ENCODE measurements around the gene TFAP2A. TPM values are rescaled to one million over a fixed set of nuclear protein-coding genes. Genes with fewer than 3 reads are reported as not detected.

TFAP2A gene
- total RNA-seq, 1 experiment from 2014 or later = 87.4 TPM

GRCh38 chr6:10401004-10401536 lies 13.8 kb downstream of the TFAP2A start:
- Mint-ChIP-seq H3K36me3 (ENCODE audit: insufficient read depth, unreplicated experiment) (peaks cover 97% of the 10 kb centered on the region), H3K27me3 (ENCODE audit: insufficient read depth, unreplicated experiment) (no peaks in the 10 kb centered on the region), H3K9me3 (ENCODE audit: unreplicated experiment) (no peaks in the 10 kb centered on the region), H3K4me3 (ENCODE audit: unreplicated experiment) (peak overlapping the region; percentile 60), H3K4me1 (ENCODE audit: insufficient read depth, unreplicated experiment) (peaks cover 65% of the 10 kb centered on the region), H3K27ac (ENCODE audit: low read depth, unreplicated experiment) (peak overlapping the region; percentile 99)
- ChIA-PET POLR2A (interaction anchor here (0.6 to 4.8 kb wide), 21 partner anchors 9 to 1150 kb away, joined by 3 to 116 read pairs (median 4); partner anchors contain the start of gene TFAP2A), CTCF (interaction anchor here (0.6 to 1.7 kb wide), 6 partner anchors 12 to 860 kb away, joined by 3 to 6 read pairs (median 4); partner anchors contain the start of gene TFAP2A)
- no TSS peak for BruUV-seq (replicated peaks)
- intact Hi-C loops (cut with micrococcal nuclease) = loop anchor here (5.0 to 10.0 kb wide), 4 partner anchors 89 to 756 kb away; no protein-coding TSS in a partner anchor
- no peak for TF ChIP-seq CTCF (IDR thresholded peaks at IDR 0.05; ENCODE audit: unreplicated experiment)
- DNase-seq (ENCODE audit: unreplicated experiment) = no peak

- H3K9me3 Mint-ChIP-seq (ENCODE audit: unreplicated experiment) = no peaks in the 10 kb centered on the region
- peak overlapping the region; percentile 60 for H3K4me3 Mint-ChIP-seq (ENCODE audit: unreplicated experiment)
- intact Hi-C loops (cut with micrococcal nuclease) = loop anchor here (5.0 to 10.0 kb wide), 4 partner anchors 88 to 756 kb away; no protein-coding TSS in a partner anchor
- BruUV-seq (replicated peaks) = no TSS peak
- ChIA-PET CTCF (interaction anchor here (0.6 to 0.7 kb wide), 4 partner anchors 14 to 859 kb away, joined by 3 to 4 read pairs (median 3); partner anchors contain the start of gene TFAP2A), POLR2A (interaction anchor here (0.5 to 4.8 kb wide), 23 partner anchors 10 to 1723 kb away, joined by 3 to 116 read pairs (median 4); partner anchors contain the start of gene TFAP2A)
- peak overlapping the region; percentile 99 for H3K27ac Mint-ChIP-seq (ENCODE audit: low read depth, unreplicated experiment)
- H3K4me1 Mint-ChIP-seq (ENCODE audit: insufficient read depth, unreplicated experiment) = peaks cover 65% of the 10 kb centered on the region
- TF ChIP-seq CTCF (IDR thresholded peaks at IDR 0.05; ENCODE audit: unreplicated experiment) = no peak
- peak; percentile 77 for DNase-seq (ENCODE audit: unreplicated experiment)
- peaks cover 94% of the 10 kb centered on the region for H3K36me3 Mint-ChIP-seq (ENCODE audit: insufficient read depth, unreplicated experiment)
- H3K27me3 Mint-ChIP-seq (ENCODE audit: insufficient read depth, unreplicated experiment) = no peaks in the 10 kb centered on the region
These were observed 14.5 kb downstream of the TFAP2A start for GRCh38 chr6:10400330-10400729.

- DNase-seq (ENCODE audit: unreplicated experiment) = no peak
- H3K9me3 Mint-ChIP-seq (ENCODE audit: unreplicated experiment) = no peaks in the 10 kb centered on the region
- CTCF ChIA-PET = interaction anchor here (0.7 to 1.5 kb wide), 3 partner anchors 315 to 1149 kb away, joined by 3 to 5 read pairs (median 4); no protein-coding TSS in a partner anchor
- POLR2A ChIA-PET = interaction anchor here (0.6 to 4.8 kb wide), 11 partner anchors 11 to 873 kb away, joined by 3 to 116 read pairs (median 4); partner anchors contain the start of gene TFAP2A
- BruUV-seq (replicated peaks) = no TSS peak
- TF ChIP-seq CTCF (IDR thresholded peaks at IDR 0.05; ENCODE audit: unreplicated experiment) = no peak
- intact Hi-C loops (cut with micrococcal nuclease) = no loop called here
- H3K4me3 Mint-ChIP-seq (ENCODE audit: unreplicated experiment) = no peak overlapping the region
- no peaks in the 10 kb centered on the region for H3K27me3 Mint-ChIP-seq (ENCODE audit: insufficient read depth, unreplicated experiment)
- H3K27ac Mint-ChIP-seq (ENCODE audit: low read depth, unreplicated experiment) = peak overlapping the region; percentile 99
- peaks cover 60% of the 10 kb centered on the region for H3K4me1 Mint-ChIP-seq (ENCODE audit: insufficient read depth, unreplicated experiment)
- peaks cover 85% of the 10 kb centered on the region for H3K36me3 Mint-ChIP-seq (ENCODE audit: insufficient read depth, unreplicated experiment)
These were observed 15.4 kb downstream of the TFAP2A start for GRCh38 chr6:10399451-10399850.

GRCh38 chr6:10398446-10399218 lies 16.2 kb downstream of the TFAP2A start:
- no peak overlapping the region for H3K4me3 Mint-ChIP-seq (ENCODE audit: unreplicated experiment)
- H3K27ac Mint-ChIP-seq (ENCODE audit: low read depth, unreplicated experiment) = peak overlapping the region; percentile 99
- peaks cover 56% of the 10 kb centered on the region for H3K4me1 Mint-ChIP-seq (ENCODE audit: insufficient read depth, unreplicated experiment)

More at GRCh38 chr6:10398446-10399218, 16.2 kb downstream of the TFAP2A start:
- no peak for TF ChIP-seq CTCF (IDR thresholded peaks at IDR 0.05; ENCODE audit: unreplicated experiment)
- intact Hi-C loops (cut with micrococcal nuclease) = no loop called here
- peaks cover 77% of the 10 kb centered on the region for H3K36me3 Mint-ChIP-seq (ENCODE audit: insufficient read depth, unreplicated experiment)
- no peaks in the 10 kb centered on the region for H3K27me3 Mint-ChIP-seq (ENCODE audit: insufficient read depth, unreplicated experiment)
- ChIA-PET POLR2A (interaction anchor here (0.8 to 4.8 kb wide), 4 partner anchors 11 to 55 kb away, joined by 3 to 116 read pairs (median 20); partner anchors contain the start of gene TFAP2A), CTCF (interaction anchor here (0.6 to 1.5 kb wide), 3 partner anchors 213 to 1148 kb away, joined by 4 to 5 read pairs (median 4); no protein-coding TSS in a partner anchor)
- BruUV-seq (replicated peaks) = no TSS peak
- no peaks in the 10 kb centered on the region for H3K9me3 Mint-ChIP-seq (ENCODE audit: unreplicated experiment)
- DNase-seq (ENCODE audit: unreplicated experiment) = no peak
